IMR-90 (cell line): Measurements from ENCODE around the gene SYPL2. TPM values are rescaled to one million over a fixed set of nuclear protein-coding genes. Genes with fewer than 3 reads are reported as not detected.

Source experiments
- ATAC-seq: fragments of 200-7000 bp; cut with Tn5 transposase; 2 replicates; pipeline ENCODE4 v1.9.1; 2020; ENCODE audit warnings: low read depth, mild to moderate bottlenecking, moderate library complexity
- BruUV-seq: library from RNA; stranded (reverse); fragments of 400-500 nt; replicated peaks from 2 replicates; lab custom pipeline; 2021; lab: Mats Ljungman, UMichigan
- CTCF ChIA-PET: fragments of 300-600 bp; formaldehyde crosslinking; extraction: SDS; loops from one replicate; lab custom pipeline; 2021; ENCODE audit warnings: antibody characterized with exemption; lab: Yijun Ruan, JAX
- POLR2A ChIA-PET: fragments of 300-600 bp; sonication (Branson Sonifier 250); formaldehyde crosslinking; loops from one replicate; lab custom pipeline; 2022; ENCODE audit warnings: antibody characterized with exemption; ENCODE audit not compliant: unreplicated experiment; lab: Charles Lee
- DNase-seq: peaks from one replicate; pipeline ENCODE4 v3.0.0; 2013
- H2AFZ ChIP-seq: replicated peaks from 2 replicates; pipeline ENCODE3; 2013; ENCODE audit warnings: low read length, mild to moderate bottlenecking; ENCODE audit not compliant: poor library complexity
- H2AK5ac ChIP-seq: 2 replicates; pipeline ENCODE4 v1.6.1; 2013; ENCODE audit warnings: low read depth, low read length, inconsistent platforms
- H2AK9ac ChIP-seq: replicated peaks from 2 replicates; pipeline ENCODE3; 2013; ENCODE audit warnings: mild to moderate bottlenecking, low read depth, low read length, moderate library complexity; ENCODE audit not compliant: poor library complexity
- H2BK120ac ChIP-seq: 2 replicates; pipeline ENCODE4 v1.6.1; 2013; ENCODE audit warnings: low read depth, low read length, inconsistent platforms
- H2BK15ac ChIP-seq: 3 replicates; pipeline ENCODE4 v1.6.1; 2013; ENCODE audit warnings: low read depth, low read length, inconsistent platforms
- H2BK20ac ChIP-seq: 2 replicates; pipeline ENCODE4 v1.6.1; 2013; ENCODE audit warnings: low read depth, mild to moderate bottlenecking, inconsistent platforms, low read length, moderate library complexity
- H2BK5ac ChIP-seq: 2 replicates; pipeline ENCODE4 v1.6.1; 2013; ENCODE audit warnings: mild to moderate bottlenecking, low read depth, low read length, inconsistent platforms; ENCODE audit not compliant: poor library complexity, severe bottlenecking
- H3K14ac ChIP-seq: replicated peaks from 2 replicates; pipeline ENCODE4 v1.6.1; 2013; ENCODE audit warnings: low read depth, low read length, inconsistent platforms
- H3K18ac ChIP-seq: 2 replicates; pipeline ENCODE4 v1.6.1; 2013; ENCODE audit warnings: low read depth, low read length, control low read depth
- H3K23ac ChIP-seq: 2 replicates; pipeline ENCODE4 v1.6.1; 2013; ENCODE audit warnings: low read depth, low read length, inconsistent platforms
- H3K27ac ChIP-seq: 2 replicates; pipeline ENCODE4 v1.5.1; 2013; ENCODE audit warnings: mild to moderate bottlenecking, control low read depth, low read length; ENCODE audit not compliant: insufficient read depth
- H3K27me3 ChIP-seq: 2 replicates; pipeline ENCODE4 v1.6.1; 2013; ENCODE audit warnings: low read length; ENCODE audit not compliant: control insufficient read depth, insufficient read depth
- H3K36me3 ChIP-seq: 2 replicates; pipeline ENCODE4 v1.6.1; 2013; ENCODE audit warnings: low read length, mixed read lengths; ENCODE audit not compliant: control insufficient read depth, insufficient read depth
- H3K4ac ChIP-seq: 2 replicates; pipeline ENCODE4 v1.6.1; 2013; ENCODE audit warnings: low read depth, low read length, inconsistent platforms
- H3K4me1 ChIP-seq: 2 replicates; pipeline ENCODE4 v1.6.1; 2013; ENCODE audit warnings: low read length, mixed read lengths; ENCODE audit not compliant: control insufficient read depth, insufficient read depth
- H3K4me2 ChIP-seq: 2 replicates; pipeline ENCODE4 v1.6.1; 2013; ENCODE audit warnings: low read depth, mild to moderate bottlenecking, control low read depth, low read length, moderate library complexity
- H3K4me3 ChIP-seq: 2 replicates; pipeline ENCODE4 v1.5.1; 2013; ENCODE audit warnings: low read depth, mild to moderate bottlenecking, control low read depth, low read length, moderate library complexity; ENCODE audit not compliant: insufficient read depth
- H3K56ac ChIP-seq: 2 replicates; pipeline ENCODE4 v1.6.1; 2013; ENCODE audit warnings: low read length, inconsistent platforms; ENCODE audit not compliant: insufficient read depth; ENCODE audit errors: extremely low read depth
- H3K79me1 ChIP-seq, 2 experiments: 2 replicates each; pipeline ENCODE4 v1.6.1; 2013; ENCODE audit warnings: low read length in 2 of 2, inconsistent platforms in 1 of 2, low read depth in 1 of 2
- H3K9ac ChIP-seq: 2 replicates; pipeline ENCODE4 v1.6.1; 2013; ENCODE audit warnings: low read depth, low read length, control low read depth
- H3K9me1 ChIP-seq: 2 replicates; pipeline ENCODE4 v1.6.1; 2013; ENCODE audit warnings: low read length, inconsistent platforms; ENCODE audit not compliant: insufficient read depth
- H3K9me3 ChIP-seq: 2 replicates; pipeline ENCODE4 v1.6.1; 2013; ENCODE audit warnings: low read length; ENCODE audit not compliant: control insufficient read depth, insufficient read depth
- H4K20me1 ChIP-seq: 2 replicates; pipeline ENCODE4 v1.6.1; 2013; ENCODE audit warnings: low read length, inconsistent platforms; ENCODE audit not compliant: insufficient read depth
- H4K5ac ChIP-seq: 2 replicates; pipeline ENCODE4 v1.6.1; 2013; ENCODE audit warnings: mild to moderate bottlenecking, low read depth, low read length, control low read depth
- H4K8ac ChIP-seq, 2 experiments: 2 replicates each; pipeline ENCODE4 v1.6.1; 2013; ENCODE audit warnings: low read depth in 2 of 2, low read length in 2 of 2, control low read depth in 1 of 2, inconsistent platforms in 1 of 2
- H4K91ac ChIP-seq: 2 replicates; pipeline ENCODE4 v1.6.1; 2013; ENCODE audit warnings: low read depth, low read length, inconsistent platforms; ENCODE audit not compliant: insufficient read depth
- BHLHE40 ChIP-seq: fragments of 150-350 bp; IDR thresholded peaks from 2 replicates; pipeline ENCODE4 v1.6.1; 2016; ENCODE audit warnings: mild to moderate bottlenecking, low read depth, low read length
- CHD1 ChIP-seq: IDR thresholded peaks from 2 replicates; pipeline ENCODE4 v1.6.1; 2012; ENCODE audit warnings: low read depth, low read length, improper control_type of control experiment
- ELK1 ChIP-seq: fragments of 150-350 bp; IDR thresholded peaks from 2 replicates; pipeline ENCODE4 v1.6.1; 2016; ENCODE audit warnings: low read depth, mild to moderate bottlenecking, low read length, moderate library complexity, borderline replicate concordance
- MXI1 ChIP-seq: IDR thresholded peaks from 2 replicates; pipeline ENCODE4 v1.6.1; 2012; ENCODE audit warnings: low read depth, mild to moderate bottlenecking, low read length, moderate library complexity, borderline replicate concordance
- NFE2L2 ChIP-seq: fragments of 150-350 bp; IDR thresholded peaks from 2 replicates; pipeline ENCODE4 v1.6.1; 2016; ENCODE audit warnings: low read depth, mild to moderate bottlenecking, low read length
- POLR2A ChIP-seq: IDR thresholded peaks from 2 replicates; pipeline ENCODE4 v1.6.1; 2012; ENCODE audit warnings: mild to moderate bottlenecking, low read depth, low read length
- RCOR1 ChIP-seq: IDR thresholded peaks from 2 replicates; pipeline ENCODE4 v1.6.1; 2012; ENCODE audit warnings: mild to moderate bottlenecking, low read length, improper control_type of control experiment; ENCODE audit not compliant: insufficient replicate concordance
- RFX5 ChIP-seq: IDR thresholded peaks from 2 replicates; pipeline ENCODE4 v1.8.0; 2012; ENCODE audit warnings: low read depth, mild to moderate bottlenecking, low read length, moderate library complexity
- SMC3 ChIP-seq: fragments of 150-350 bp; IDR thresholded peaks from 2 replicates; pipeline ENCODE4 v1.6.1; 2016; ENCODE audit warnings: low read depth, mild to moderate bottlenecking, antibody characterized with exemption, low read length, moderate library complexity
- USF2 ChIP-seq: fragments of 150-350 bp; IDR thresholded peaks from 2 replicates; pipeline ENCODE4 v1.6.1; 2017; ENCODE audit warnings: mild to moderate bottlenecking, antibody characterized with exemption, low read length, low read depth
- WGBS, 2 experiments: methylation state at CpG; one replicate each; pipeline versions ENCODE4 v1.1.5 to v1.1.7; 2013; ENCODE audit warnings: missing lambda C conversion rate in 2 of 2; ENCODE audit not compliant: insufficient read length in 1 of 2; ENCODE audit errors: extremely low coverage in 2 of 2; 5-methylcytosine and 5-hydroxymethylcytosine counted together
- dilution Hi-C: fragments of 300-500 bp; cut with HindIII; formaldehyde crosslinking; loops from one replicate; pipeline ENCODE4 v1.14.3; 2018; ENCODE audit warnings: low sequenced_read_pairs; ENCODE audit not compliant: unreplicated experiment
- in situ Hi-C: fragments of 300-500 bp; cut with MboI; formaldehyde crosslinking; loops from 3 replicates; pipeline ENCODE4 v1.14.3; 2019; ENCODE audit warnings: low sequenced_read_pairs, inconsistent platforms, mixed read lengths
- intact Hi-C: fragments of 100-400 bp; cut with micrococcal nuclease; formaldehyde crosslinking; loops from 2 replicates; pipeline ENCODE4 v1.10.0; 2022
- polyA plus RNA-seq, 3 experiments: library from polyadenylated mRNA; depleted of rRNA; stranded (reverse); fragments of >200 nt; gene quantifications; 2 replicates each; pipeline ENCODE4 v1.2.3, GENCODE V29; 2012; ENCODE audit warnings: low replicate concordance in 1 of 3
- total RNA-seq: library from RNA; depleted of rRNA; stranded (reverse); fragments of >200 nt; gene quantifications from 2 replicates; pipeline ENCODE4 v1.2.3, GENCODE V29; 2012

Gene SYPL2
- total and polyA plus RNA-seq, 2 of the 4 experiments (the other 2 are of a cell fraction) = under 0.01 to 0.65 TPM

DNA sequence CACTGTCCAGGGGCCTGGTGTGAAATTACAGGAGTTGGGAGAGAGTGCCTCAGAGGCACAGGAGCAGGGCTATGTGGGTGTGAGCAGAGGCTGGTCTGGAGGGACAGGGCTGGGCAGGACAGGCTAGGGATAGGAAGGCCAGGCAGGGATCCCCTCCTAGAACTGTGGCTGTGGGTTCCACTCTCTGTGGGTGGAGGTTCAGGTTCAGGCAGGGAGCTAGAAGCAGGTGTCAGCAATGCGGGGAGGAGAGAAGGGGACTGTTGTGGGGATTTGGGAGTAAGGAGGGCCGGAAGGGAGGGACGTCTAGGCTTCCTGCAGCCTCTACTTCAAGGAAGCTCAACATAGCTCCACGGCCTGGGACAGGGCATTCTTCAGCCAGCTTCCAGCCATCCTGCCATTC is 65.0 kb downstream of the SYPL2 start:
- POLR2A ChIA-PET = no interaction called here
- no peaks in the 10 kb centered on the region; the same call in 1 of the 2 replicates for H3K9me1 ChIP-seq
- no peaks in the 10 kb centered on the region for H3K36me3 ChIP-seq
- no peak overlapping the region for H3K27ac ChIP-seq
- H3K4me3 ChIP-seq = no peak overlapping the region
- H3K14ac ChIP-seq = no peak overlapping the region
- dilution Hi-C loops (no loop called here), in situ Hi-C loops (loop anchor here (5.0 to 10.0 kb wide), 2 partner anchors 34 to 267 kb away; no protein-coding TSS in a partner anchor), intact Hi-C loops (loop anchor here (5.0 kb wide), 1 partner anchor 269 kb away; no protein-coding TSS in a partner anchor)
- H4K8ac ChIP-seq = no peak overlapping the region
- no peak overlapping the region for H3K23ac ChIP-seq
- H2BK120ac ChIP-seq = no peak overlapping the region
- H2AFZ ChIP-seq = peak overlapping the region; percentile 35
- peaks cover 7% of the 10 kb centered on the region for H3K4me1 ChIP-seq
- no peak overlapping the region for H3K4me2 ChIP-seq
- ATAC-seq = no peak
- BruUV-seq = no TSS peak
- H3K4ac ChIP-seq = no peak overlapping the region
- no peaks in the 10 kb centered on the region for H3K9me3 ChIP-seq
- no peak for DNase-seq
- H3K56ac ChIP-seq = no peak overlapping the region
- no peak overlapping the region for H4K91ac ChIP-seq
- H2BK5ac ChIP-seq = no peak overlapping the region
- no peak overlapping the region for H2BK15ac ChIP-seq
- H2AK9ac ChIP-seq = no peak overlapping the region
- TF ChIP-seq RFX5 = no peak
- no peak for TF ChIP-seq MXI1
- TF ChIP-seq SMC3 = no peak
- no peak for TF ChIP-seq USF2
- no peak for TF ChIP-seq POLR2A
- no peak for TF ChIP-seq ELK1
- no peak for TF ChIP-seq RCOR1
- TF ChIP-seq CHD1 = no peak
- no peak for TF ChIP-seq NFE2L2
- TF ChIP-seq BHLHE40 = no peak
- no peak overlapping the region for H3K9ac ChIP-seq
- no peak overlapping the region for H3K18ac ChIP-seq
- CTCF ChIA-PET = interaction anchor here (0.8 to 3.2 kb wide), 8 partner anchors 10 to 50 kb away, joined by 3 to 75 read pairs (median 6); partner anchors contain the start of genes AMIGO1 and CYB561D1
- H4K5ac ChIP-seq = no peak overlapping the region
- no peaks in the 10 kb centered on the region for H4K20me1 ChIP-seq
- no peak overlapping the region for H2AK5ac ChIP-seq
- H3K27me3 ChIP-seq = peaks cover 13% of the 10 kb centered on the region
- H3K79me1 ChIP-seq = no peaks in the 10 kb centered on the region
- H2BK20ac ChIP-seq = no peak overlapping the region
- no CpG with 5 or more reads among the region's 4 CpGs for WGBS, 2 experiments
